Dedifferentiated amniotic fluid mesenchymal stem cell (primary cell): Measurements from ENCODE around the gene CCL22.

Experiments
- DNase-seq: peaks from one replicate; pipeline ENCODE4 v3.0.0-alpha.2; 2016; ENCODE audit errors: extremely low spot score

The CCL22 gene

DNA sequence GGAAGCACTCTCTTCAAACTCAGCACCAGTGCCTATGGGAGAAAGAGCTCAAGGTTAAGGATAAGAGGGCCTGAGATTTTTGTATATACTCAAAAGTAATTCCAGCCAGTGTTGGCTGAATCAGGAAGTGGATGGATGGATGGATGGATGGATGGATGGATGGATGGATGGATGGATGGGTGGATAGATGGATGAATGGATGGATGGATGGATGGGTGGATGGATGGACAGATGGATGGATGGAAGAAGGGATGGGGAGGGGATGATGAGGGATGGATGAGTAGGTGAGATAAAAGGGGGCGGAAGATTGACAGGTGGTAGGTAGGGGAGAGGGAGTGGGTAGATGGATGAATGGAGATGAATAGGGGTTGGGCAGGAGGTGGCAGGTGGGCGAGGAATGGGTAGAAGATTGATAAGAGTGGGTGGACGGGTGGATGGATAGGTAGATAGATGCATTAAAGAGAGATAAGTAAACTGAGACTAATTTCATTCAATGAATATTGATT, 17.8 kb downstream of the CCL22 start:
- no peak for DNase-seq

DNA sequence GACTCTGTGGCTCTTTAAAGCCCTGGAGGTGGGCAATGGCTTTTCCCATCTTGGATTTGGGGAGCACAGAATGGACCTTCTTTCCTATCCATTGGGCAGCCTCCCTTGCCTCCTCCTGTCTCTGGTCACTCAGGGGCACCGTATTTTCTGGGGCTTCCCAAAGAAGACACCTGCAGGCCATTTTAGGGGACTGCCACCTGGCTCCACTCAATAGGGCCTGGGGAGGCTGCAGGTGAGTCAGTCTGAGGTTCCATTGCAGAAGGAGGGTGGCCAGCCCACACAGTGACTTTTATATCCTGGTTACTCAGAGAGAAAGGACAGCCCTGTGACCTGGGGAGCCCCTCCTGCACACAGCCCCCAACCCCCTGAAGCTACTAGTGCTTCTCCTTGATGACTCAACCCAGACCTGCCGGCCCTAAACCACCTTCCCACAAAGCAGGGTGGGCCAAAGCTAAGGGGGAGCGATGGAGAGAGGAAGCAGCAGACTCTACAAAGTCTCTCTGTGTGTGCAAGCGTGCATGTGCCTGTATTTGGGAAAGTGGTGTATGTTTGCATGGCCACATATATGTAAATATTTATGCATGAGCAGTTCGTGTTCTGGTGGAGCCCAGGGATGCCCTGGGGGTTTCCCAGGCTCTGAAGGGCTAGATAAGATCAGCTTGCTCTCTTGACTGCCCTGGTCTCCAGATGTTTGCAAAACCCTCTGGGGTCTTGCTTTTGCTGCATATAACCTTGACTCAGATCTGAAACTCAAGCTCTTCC, 18.7 kb downstream of the CCL22 start:
- no peak for DNase-seq

DNA sequence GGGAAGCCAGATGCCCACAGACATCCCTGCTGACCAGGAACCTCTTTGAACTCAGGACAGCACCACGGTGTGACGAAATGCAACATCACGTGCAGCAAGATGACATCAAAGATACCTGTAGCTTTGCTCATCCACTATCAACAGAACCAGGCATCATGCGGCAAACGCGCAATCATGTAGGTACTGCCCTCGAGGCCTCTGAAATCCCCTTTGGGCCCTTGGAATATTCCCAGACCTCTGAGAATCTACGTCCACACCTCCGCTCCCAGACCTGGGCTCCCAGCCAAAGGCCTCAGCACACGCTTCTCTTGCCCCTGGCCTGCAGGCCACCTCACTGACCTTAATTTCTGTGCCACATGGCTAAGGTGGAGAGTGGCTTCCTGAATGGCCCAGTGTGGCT, 21.0 kb downstream of the CCL22 start:
- no peak for DNase-seq

DNA sequence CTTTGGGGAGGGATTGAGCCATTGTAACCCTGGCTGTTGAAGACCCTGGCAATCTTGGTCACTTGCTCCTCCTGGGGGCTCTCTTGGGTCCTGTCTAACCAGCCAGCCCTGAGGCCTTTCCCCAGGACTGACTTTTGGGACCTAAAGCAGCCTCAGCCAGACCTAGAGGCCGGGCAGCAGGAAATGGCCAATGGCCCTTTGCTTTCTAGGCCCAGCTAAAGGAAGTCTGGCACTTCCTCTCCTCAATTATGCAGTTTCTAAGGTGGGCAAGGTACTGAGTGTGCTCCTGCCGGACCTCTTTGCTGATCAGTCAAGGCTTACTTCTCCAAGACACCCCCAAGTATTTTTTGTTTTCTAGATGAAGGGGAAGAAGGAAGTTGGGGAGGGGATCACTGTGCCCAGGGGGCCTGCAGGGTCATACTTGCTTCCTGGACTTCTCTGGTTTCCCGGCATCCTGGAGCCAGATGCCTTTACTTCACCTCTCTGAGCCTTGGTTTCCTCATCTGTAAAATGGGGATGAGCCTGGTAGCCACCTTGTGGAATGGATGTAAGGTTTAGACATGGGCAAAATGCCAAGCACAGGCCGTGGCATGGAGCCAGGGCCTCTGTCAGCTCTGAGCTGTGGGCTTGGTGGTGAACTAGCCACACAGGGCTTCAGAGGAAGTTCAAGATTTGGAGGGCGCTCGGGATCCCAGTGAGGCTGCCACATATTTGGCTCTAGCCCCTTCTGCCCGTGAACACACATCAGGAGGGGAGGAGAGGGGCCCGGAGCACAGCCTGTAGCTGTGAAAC, 22.3 kb downstream of the CCL22 start:
- no peak for DNase-seq

DNA sequence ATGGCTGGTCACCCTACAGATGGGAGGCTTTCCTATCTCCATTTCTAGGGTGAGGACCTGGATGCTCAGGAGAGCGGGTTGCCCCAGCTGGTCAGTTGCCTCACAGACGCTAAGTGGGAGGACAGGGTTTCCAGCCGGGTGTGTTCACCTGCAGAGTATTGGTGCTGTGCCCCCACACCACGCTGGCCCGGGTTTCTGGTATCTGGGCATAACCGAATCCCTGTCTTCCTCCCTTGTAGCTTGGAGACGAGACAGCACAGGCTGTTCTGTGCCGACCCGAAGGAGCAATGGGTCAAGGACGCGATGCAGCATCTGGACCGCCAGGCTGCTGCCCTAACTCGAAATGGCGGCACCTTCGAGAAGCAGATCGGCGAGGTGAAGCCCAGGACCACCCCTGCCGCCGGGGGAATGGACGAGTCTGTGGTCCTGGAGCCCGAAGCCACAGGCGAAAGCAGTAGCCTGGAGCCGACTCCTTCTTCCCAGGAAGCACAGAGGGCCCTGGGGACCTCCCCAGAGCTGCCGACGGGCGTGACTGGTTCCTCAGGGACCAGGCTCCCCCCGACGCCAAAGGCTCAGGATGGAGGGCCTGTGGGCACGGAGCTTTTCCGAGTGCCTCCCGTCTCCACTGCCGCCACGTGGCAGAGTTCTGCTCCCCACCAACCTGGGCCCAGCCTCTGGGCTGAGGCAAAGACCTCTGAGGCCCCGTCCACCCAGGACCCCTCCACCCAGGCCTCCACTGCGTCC, 23.4 kb downstream of the CCL22 start:
- no peak for DNase-seq

DNA sequence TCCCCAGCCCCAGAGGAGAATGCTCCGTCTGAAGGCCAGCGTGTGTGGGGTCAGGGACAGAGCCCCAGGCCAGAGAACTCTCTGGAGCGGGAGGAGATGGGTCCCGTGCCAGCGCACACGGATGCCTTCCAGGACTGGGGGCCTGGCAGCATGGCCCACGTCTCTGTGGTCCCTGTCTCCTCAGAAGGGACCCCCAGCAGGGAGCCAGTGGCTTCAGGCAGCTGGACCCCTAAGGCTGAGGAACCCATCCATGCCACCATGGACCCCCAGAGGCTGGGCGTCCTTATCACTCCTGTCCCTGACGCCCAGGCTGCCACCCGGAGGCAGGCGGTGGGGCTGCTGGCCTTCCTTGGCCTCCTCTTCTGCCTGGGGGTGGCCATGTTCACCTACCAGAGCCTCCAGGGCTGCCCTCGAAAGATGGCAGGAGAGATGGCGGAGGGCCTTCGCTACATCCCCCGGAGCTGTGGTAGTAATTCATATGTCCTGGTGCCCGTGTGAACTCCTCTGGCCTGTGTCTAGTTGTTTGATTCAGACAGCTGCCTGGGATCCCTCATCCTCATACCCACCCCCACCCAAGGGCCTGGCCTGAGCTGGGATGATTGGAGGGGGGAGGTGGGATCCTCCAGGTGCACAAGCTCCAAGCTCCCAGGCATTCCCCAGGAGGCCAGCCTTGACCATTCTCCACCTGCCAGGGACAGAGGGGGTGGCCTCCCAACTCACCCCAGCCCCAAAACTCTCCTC, 24.1 kb downstream of the CCL22 start:
- DNase-seq, result no peak

DNA sequence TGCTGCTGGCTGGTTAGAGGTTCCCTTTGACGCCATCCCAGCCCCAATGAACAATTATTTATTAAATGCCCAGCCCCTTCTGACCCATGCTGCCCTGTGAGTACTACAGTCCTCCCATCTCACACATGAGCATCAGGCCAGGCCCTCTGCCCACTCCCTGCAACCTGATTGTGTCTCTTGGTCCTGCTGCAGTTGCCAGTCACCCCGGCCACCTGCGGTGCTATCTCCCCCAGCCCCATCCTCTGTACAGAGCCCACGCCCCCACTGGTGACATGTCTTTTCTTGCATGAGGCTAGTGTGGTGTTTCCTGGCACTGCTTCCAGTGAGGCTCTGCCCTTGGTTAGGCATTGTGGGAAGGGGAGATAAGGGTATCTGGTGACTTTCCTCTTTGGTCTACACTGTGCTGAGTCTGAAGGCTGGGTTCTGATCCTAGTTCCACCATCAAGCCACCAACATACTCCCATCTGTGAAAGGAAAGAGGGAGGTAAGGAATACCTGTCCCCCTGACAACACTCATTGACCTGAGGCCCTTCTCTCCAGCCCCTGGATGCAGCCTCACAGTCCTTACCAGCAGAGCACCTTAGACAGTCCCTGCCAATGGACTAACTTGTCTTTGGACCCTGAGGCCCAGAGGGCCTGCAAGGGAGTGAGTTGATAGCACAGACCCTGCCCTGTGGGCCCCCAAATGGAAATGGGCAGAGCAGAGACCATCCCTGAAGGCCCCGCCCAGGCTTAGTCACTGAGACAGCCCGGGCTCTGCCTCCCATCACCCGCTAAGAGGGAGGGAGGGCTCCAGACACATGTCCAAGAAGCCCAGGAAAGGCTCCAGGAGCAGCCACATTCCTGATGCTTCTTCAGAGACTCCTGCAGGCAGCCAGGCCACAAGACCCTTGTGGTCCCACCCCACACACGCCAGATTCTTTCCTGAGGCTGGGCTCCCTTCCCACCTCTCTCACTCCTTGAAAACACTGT, 25.0 kb downstream of the CCL22 start:
- no peak for DNase-seq

DNA sequence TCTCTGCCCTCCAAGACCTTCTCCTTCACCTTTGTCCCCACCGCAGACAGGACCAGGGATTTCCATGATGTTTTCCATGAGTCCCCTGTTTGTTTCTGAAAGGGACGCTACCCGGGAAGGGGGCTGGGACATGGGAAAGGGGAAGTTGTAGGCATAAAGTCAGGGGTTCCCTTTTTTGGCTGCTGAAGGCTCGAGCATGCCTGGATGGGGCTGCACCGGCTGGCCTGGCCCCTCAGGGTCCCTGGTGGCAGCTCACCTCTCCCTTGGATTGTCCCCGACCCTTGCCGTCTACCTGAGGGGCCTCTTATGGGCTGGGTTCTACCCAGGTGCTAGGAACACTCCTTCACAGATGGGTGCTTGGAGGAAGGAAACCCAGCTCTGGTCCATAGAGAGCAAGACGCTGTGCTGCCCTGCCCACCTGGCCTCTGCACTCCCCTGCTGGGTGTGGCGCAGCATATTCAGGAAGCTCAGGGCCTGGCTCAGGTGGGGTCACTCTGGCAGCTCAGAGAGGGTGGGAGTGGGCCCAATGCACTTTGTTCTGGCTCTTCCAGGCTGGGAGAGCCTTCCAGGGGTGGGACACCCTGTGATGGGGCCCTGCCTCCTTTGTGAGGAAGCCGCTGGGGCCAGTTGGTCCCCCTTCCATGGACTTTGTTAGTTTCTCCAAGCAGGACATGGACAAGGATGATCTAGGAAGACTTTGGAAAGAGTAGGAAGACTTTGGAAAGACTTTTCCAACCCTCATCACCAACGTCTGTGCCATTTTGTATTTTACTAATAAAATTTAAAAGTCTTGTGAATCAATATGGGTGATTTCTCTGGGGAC, 25.9 kb downstream of the CCL22 start:
- DNase-seq, result no peak

DNA sequence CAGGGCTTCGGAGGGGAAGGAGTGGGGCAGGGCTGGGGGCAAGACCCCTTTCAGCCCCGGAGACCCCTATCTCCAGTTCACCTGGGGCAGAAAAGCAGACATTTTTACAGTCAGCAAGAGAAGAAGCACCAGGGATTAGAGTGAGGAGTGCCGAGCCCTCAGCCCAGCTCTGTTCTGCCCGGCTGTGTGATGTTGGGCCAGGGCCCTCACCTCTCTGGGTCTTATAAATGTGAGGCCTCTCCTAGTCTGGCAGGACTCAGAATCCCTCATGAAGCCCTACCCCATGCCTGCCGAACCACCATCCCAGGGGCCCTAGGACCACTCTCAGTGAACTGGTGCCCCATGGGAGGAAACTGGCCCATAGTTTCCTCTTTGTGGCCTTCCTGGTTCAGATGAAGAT, 26.5 kb downstream of the CCL22 start:
- no peak for DNase-seq

DNA sequence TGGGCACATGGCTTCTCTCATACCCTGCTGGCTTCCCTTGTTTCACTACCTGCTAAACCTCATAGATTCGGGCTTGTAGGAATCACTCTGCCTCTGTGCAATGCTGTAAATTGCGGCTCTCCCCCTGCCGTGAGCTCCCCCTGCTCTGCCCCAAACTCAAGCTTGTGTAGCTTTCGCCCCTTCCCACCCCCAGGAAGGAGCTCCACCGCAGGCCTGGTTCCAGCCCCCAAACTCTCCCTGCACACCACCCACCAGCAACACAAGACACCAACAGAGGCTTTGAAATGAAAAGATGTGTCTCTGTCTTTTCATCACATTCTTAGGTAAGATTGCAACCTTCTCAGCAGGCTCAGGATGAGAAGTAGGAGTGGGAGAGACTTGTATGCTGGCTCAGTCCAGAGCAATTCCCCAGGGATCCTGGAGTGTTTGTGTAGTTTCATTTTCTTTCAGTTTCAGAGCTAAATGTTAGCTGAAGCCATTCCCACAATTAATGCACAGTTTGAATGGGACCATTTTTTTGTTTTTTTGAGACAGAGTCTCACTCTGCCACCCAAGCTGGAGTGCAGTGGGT, 27.9 kb downstream of the CCL22 start:
- DNase-seq, result peak; percentile 28

DNA sequence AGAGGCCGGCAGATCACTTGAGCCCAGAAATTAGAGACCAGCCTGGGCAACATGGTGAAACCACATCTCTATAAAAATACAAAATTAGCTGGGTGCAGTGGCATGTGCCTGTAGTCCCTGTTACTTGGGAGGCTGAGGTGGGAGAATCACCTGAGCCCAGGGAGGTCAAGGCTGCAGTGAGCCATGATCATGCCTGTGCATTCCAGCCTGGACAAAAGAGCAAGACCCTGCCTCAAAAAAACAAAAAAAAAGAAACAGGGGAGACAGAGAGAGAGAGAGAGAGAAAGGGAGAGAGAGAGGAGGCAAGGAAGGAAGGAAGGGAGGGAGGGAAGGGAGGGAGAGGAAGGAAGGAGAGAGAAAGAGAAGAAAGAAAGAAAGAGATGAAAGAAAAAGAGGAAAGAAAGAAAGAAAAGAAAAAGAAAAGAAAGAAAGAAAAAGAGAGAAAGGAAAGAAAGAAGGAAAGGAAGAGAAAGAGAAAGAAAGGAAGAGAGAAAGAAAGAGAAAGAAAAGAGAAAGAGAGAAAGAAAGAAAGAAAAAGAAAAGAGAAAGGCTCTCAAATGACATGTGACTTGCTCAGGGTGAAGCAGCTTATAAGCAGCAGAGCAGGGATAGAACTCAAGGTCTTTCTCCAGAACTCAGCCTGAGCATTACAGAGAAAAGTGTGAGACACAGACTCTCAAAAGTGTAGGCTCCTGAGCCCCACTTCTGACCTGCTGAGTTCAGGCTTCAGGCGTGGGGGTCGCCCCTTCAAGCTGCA, 29.2 kb downstream of the CCL22 start:
- no peak for DNase-seq

DNA sequence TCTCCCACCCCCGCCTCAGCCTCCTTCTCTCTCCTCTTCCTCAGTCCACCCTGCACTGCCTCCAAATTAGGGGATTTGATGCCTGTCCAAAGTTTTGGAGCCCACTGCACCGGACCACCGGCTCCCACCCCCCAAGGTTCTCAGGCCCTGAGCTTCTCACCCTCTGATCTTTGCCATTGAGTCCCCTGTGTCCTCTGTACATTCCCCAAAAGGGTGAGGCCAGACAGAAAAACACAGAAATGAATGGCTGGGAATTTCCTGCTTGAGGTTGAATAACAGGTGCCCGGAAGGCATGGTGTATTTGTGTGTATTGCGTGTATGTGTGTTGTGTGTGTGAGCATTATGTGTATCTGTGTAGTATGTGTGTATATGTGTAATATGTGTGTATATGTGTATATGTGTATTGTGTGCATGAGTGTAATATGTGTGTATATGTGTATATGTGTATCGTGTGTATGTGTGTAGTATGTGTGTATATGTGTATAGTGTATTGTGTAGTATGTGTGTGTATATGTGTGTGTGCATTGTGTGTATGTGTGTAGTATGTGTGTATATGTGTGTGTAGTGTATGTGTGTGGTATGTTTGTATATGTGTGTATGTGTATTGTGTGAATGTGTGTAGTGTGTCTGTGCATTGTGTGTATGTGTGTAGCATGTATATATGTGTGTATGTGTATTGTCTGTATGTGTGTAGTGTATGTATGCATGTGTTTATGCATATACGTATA, 29.9 kb downstream of the CCL22 start:
- DNase-seq, result no peak

DNA sequence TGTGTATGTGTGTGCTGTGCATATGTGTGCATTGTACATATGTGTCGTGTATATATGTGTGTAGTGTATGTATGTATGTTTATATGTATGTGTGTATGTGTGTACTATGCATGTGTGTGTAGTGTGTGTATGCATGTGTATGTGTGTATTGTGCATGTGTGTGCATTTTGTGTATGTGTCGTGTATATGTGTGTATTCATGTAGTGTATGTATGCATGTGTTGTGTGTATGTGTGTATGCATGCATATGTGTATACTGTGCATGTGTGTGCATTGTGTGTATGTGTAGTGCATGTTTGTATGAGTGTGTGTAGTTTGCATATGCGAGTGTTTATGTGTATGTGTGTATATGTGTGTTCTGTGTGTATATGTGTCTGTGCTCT, 30.5 kb downstream of the CCL22 start:
- no peak for DNase-seq

DNA sequence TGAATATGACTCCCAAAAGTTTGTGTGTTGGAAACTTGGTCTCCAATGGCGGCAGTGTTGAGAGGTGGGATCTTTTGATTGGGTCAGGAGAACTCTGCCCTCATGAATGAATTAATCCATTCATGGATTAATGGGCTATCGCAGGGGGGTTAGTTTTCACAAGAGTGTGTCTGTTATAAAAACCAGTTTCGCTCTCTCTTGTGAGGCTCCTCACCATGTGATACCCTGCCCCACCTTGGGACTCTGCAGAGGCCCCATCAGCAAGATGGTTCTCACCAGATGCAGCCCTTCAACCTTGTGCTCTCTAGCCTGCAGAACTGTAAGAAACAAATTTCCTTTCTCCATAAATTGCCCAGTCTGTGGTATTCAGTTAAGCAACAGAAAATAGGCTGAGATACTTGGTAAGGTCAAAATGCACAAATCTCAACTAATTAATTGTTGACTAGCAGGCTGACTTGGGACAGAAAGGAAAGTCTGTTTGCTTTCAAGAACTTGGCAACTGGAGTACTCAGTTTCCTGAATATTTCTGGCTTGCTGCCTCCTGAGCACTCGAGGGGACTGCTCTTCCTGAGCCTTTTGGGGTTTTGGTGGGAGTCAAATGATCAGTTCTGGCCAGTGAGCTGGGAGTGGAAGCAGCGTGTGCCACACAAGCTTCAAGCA, 32.2 kb downstream of the CCL22 start:
- no peak for DNase-seq

DNA sequence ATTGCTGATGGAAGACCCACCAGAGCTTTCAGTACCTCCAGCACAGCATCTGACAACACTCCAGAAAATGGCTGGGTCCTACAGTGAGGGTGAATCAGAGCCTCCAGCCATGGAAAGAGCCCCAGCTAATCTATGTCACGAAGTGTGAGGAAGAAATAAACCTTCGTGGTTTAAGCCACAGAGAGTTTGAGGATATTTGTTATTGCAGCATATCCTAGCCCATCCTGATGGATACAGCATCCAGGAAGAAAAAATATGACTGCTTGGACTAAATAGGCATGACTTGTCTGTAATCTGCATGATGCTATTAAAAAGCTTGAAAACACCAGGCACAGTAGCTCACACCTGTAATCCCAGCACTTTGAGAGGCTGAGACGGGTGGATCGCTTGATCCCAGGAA, 32.7 kb downstream of the CCL22 start:
- no peak for DNase-seq

DNA sequence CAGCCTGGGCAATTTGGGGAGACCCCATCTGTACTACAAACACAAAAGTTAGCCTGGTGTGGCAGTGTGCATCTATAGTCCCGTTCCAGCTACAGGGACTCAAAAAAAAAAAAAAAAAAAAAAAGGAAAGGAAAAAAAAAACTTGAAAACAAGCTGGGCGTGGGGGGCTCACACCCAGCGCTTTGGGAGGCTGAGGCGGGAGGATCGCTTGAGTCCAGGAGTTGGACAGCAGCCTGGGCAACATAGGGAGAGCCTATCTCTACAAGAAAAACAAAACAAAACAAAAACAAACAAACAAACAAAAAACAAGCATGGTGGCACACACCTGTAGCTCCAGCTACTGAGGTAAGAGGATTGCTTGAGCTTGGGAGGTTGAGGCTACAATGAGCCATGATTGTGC, 33.1 kb downstream of the CCL22 start:
- DNase-seq, result no peak

DNA sequence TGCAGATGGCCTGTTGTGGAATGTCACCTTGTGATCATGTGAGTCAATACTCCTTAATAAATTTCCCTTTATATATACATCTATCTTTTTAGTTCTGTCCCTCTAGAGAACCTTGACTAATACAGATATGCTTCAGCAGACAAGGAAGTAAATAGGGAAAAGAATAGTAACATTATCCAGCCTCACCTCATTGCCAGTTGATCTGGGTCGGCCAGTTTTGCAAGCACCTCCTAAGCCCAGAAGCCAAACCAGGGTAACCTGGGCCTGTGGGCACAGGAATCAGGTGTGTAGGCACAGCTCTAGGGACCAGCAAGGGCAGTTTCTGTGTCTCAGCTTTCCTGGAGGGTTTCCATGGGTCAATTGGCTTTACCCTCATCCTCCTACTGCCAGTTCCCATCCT, 34.1 kb downstream of the CCL22 start:
- DNase-seq, result no peak
